ENCODE data around the gene CDK5RAP1.

The CDK5RAP1 gene

GRCh38 chr20:33418033-33418432 lies 16.7 kb upstream of the CDK5RAP1 start:
- whole genome bisulfite sequencing (ENCODE audit: insufficient coverage): 100% methylated on average over 1 of the region's 3 CpGs
- Histone ChIP-seq H3K36me3 (ENCODE audit: control insufficient read depth in 4 of 4, insufficient read depth in 4 of 4, low read length in 3 of 4) (no peaks in the 10 kb centered on the region), H3K9me3 (ENCODE audit: control extremely low read depth in 1 of 5, control insufficient read depth in 4 of 5, insufficient read depth in 2 of 5, low read depth in 1 of 5, low read length in 4 of 5) (no peaks in the 10 kb centered on the region), H3K4me3 (ENCODE audit: control insufficient read depth in 1 of 7, extremely low read depth in 1 of 7, insufficient read depth in 4 of 7, low read depth in 2 of 7, low read length in 6 of 7) (no peak overlapping the region), H3K27me3 (replicated peaks in 2 of 5; ENCODE audit: control insufficient read depth in 4 of 5, insufficient read depth in 5 of 5, low read length in 4 of 5) (no peaks in the 10 kb centered on the region), H3K27ac (ENCODE audit: insufficient read depth in 1 of 2, low read depth in 1 of 2, low read length in 2 of 2, poor library complexity in 1 of 2, severe bottlenecking in 2 of 2) (no peak overlapping the region), H3K4me1 (ENCODE audit: control extremely low read depth in 1 of 4, control insufficient read depth in 4 of 4, insufficient read depth in 4 of 4, low read length in 3 of 4) (no peaks in the 10 kb centered on the region)
- CTCF ChIA-PET: no interaction called here
- no peak for DNase-seq
- POLR2A ChIA-PET: no interaction called here

GRCh38 chr20:33415948-33416347 lies 14.6 kb upstream of the CDK5RAP1 start:
- CTCF ChIA-PET: interaction anchor here (0.6 to 1.2 kb wide), 3 partner anchors 29 to 462 kb away, joined by 3 to 4 read pairs (median 4); no protein-coding TSS in a partner anchor
- H3K36me3 ChIP-seq (ENCODE audit: control insufficient read depth in 4 of 4, insufficient read depth in 4 of 4, low read length in 3 of 4): peaks cover 0 to 4% (median 1%) of the 10 kb centered on the region in 4 experiments
- peak; percentile 11 to 42 (median 39) for DNase-seq
- H3K27ac ChIP-seq (ENCODE audit: insufficient read depth in 1 of 2, low read depth in 1 of 2, low read length in 2 of 2, poor library complexity in 1 of 2, severe bottlenecking in 2 of 2): no peak overlapping the region
- POLR2A ChIA-PET: no interaction called here
- no peaks in the 10 kb centered on the region for H3K9me3 ChIP-seq (ENCODE audit: control extremely low read depth in 1 of 5, control insufficient read depth in 4 of 5, insufficient read depth in 2 of 5, low read depth in 1 of 5, low read length in 4 of 5)
- H3K4me1 ChIP-seq (ENCODE audit: control extremely low read depth in 1 of 4, control insufficient read depth in 4 of 4, insufficient read depth in 4 of 4, low read length in 3 of 4): no peaks in the 10 kb centered on the region
- 51% methylated on average over 5 of the region's 8 CpGs for WGBS (ENCODE audit: insufficient coverage)
- no peaks in the 10 kb centered on the region for H3K27me3 ChIP-seq (replicated peaks in 2 of 5; ENCODE audit: control insufficient read depth in 4 of 5, insufficient read depth in 5 of 5, low read length in 4 of 5)
- H3K4me3 ChIP-seq (ENCODE audit: control insufficient read depth in 1 of 7, extremely low read depth in 1 of 7, insufficient read depth in 4 of 7, low read depth in 2 of 7, low read length in 6 of 7): no peak overlapping the region

DNA sequence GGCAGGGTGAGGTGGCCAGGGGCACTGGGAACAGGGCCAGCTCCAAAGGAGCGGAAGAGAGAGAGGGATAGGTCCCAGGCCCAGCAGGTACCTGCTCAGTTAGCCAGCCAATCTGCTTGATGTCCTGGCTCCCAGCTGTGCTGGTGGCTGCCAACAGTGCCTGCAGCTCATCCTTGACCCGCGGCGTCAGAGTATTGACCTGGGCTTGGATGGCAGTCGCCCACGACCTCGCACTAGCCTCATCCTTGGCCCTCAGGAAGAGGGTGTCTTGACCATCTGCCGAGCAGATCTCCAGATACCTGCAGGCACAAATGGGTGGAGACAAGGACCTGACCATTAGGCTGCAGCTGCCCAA lies 11.1 kb upstream of the CDK5RAP1 start:
- Histone ChIP-seq H3K27me3 (replicated peaks in 2 of 5; ENCODE audit: control insufficient read depth in 4 of 5, insufficient read depth in 5 of 5, low read length in 4 of 5) (no peaks in the 10 kb centered on the region), H3K36me3 (ENCODE audit: control insufficient read depth in 4 of 4, insufficient read depth in 4 of 4, low read length in 3 of 4) (peaks cover 0 to 16% (median 9%) of the 10 kb centered on the region in 4 experiments), H3K4me1 (ENCODE audit: control extremely low read depth in 1 of 4, control insufficient read depth in 4 of 4, insufficient read depth in 4 of 4, low read length in 3 of 4) (peaks cover 0 to 4% (median 0%) of the 10 kb centered on the region in 4 experiments), H3K9me3 (ENCODE audit: control extremely low read depth in 1 of 5, control insufficient read depth in 4 of 5, insufficient read depth in 2 of 5, low read depth in 1 of 5, low read length in 4 of 5) (no peaks in the 10 kb centered on the region), H3K4me3 (ENCODE audit: control insufficient read depth in 1 of 7, extremely low read depth in 1 of 7, insufficient read depth in 4 of 7, low read depth in 2 of 7, low read length in 6 of 7) (no peak overlapping the region), H3K27ac (ENCODE audit: insufficient read depth in 1 of 2, low read depth in 1 of 2, low read length in 2 of 2, poor library complexity in 1 of 2, severe bottlenecking in 2 of 2) (no peak overlapping the region)
- 95% methylated on average over 7 of the region's 8 CpGs for WGBS (ENCODE audit: insufficient coverage)
- ChIA-PET POLR2A (no interaction called here), CTCF (interaction anchor here (0.8 kb wide), 1 partner anchor 241 kb away, joined by 3 read pairs; no protein-coding TSS in a partner anchor)
- no peak for DNase-seq

- peaks cover 0 to 2% (median 0%) of the 10 kb centered on the region in 5 experiments for H3K9me3 ChIP-seq (ENCODE audit: control extremely low read depth in 1 of 5, control insufficient read depth in 4 of 5, insufficient read depth in 2 of 5, low read depth in 1 of 5, low read length in 4 of 5)
- no peak for DNase-seq
- ChIA-PET CTCF (interaction anchor here (0.8 to 1.7 kb wide), 3 partner anchors 10 to 242 kb away, joined by 3 to 4 read pairs (median 3); partner anchors contain the start of gene CDK5RAP1), POLR2A (interaction anchor here (0.6 to 0.8 kb wide), 2 partner anchors 55 to 121 kb away, joined by 3 to 4 read pairs; no protein-coding TSS in a partner anchor)
- no peak overlapping the region for H3K4me3 ChIP-seq (ENCODE audit: control insufficient read depth in 1 of 7, extremely low read depth in 1 of 7, insufficient read depth in 4 of 7, low read depth in 2 of 7, low read length in 6 of 7)
- H3K36me3 ChIP-seq (ENCODE audit: control insufficient read depth in 4 of 4, insufficient read depth in 4 of 4, low read length in 3 of 4): peaks cover 2 to 21% (median 11%) of the 10 kb centered on the region in 4 experiments
- WGBS (ENCODE audit: insufficient coverage): 100% methylated on average over 1 of the region's 7 CpGs
- H3K27me3 ChIP-seq (replicated peaks in 2 of 5; ENCODE audit: control insufficient read depth in 4 of 5, insufficient read depth in 5 of 5, low read length in 4 of 5): no peaks in the 10 kb centered on the region
- peaks cover 0 to 4% (median 0%) of the 10 kb centered on the region in 4 experiments for H3K4me1 ChIP-seq (ENCODE audit: control extremely low read depth in 1 of 4, control insufficient read depth in 4 of 4, insufficient read depth in 4 of 4, low read length in 3 of 4)
- no peak overlapping the region for H3K27ac ChIP-seq (ENCODE audit: insufficient read depth in 1 of 2, low read depth in 1 of 2, low read length in 2 of 2, poor library complexity in 1 of 2, severe bottlenecking in 2 of 2)
These were observed 10.6 kb upstream of the CDK5RAP1 start for GRCh38 chr20:33411711-33412483.

GRCh38 chr20:33411242-33411641 lies 9.9 kb upstream of the CDK5RAP1 start:
- no peak for DNase-seq
- ChIA-PET POLR2A (interaction anchor here (0.6 to 0.8 kb wide), 2 partner anchors 56 to 122 kb away, joined by 3 to 4 read pairs; no protein-coding TSS in a partner anchor), CTCF (interaction anchor here (0.8 to 1.7 kb wide), 2 partner anchors 10 to 17 kb away, joined by 3 to 4 read pairs; partner anchors contain the start of gene CDK5RAP1)
- H3K4me3 ChIP-seq (ENCODE audit: control insufficient read depth in 1 of 7, extremely low read depth in 1 of 7, insufficient read depth in 4 of 7, low read depth in 2 of 7, low read length in 6 of 7): no peak overlapping the region
- H3K9me3 ChIP-seq (ENCODE audit: control extremely low read depth in 1 of 5, control insufficient read depth in 4 of 5, insufficient read depth in 2 of 5, low read depth in 1 of 5, low read length in 4 of 5): peaks cover 0 to 2% (median 0%) of the 10 kb centered on the region in 5 experiments
- no peak overlapping the region for H3K27ac ChIP-seq (ENCODE audit: insufficient read depth in 1 of 2, low read depth in 1 of 2, low read length in 2 of 2, poor library complexity in 1 of 2, severe bottlenecking in 2 of 2)
- peaks cover 0 to 4% (median 0%) of the 10 kb centered on the region in 4 experiments for H3K4me1 ChIP-seq (ENCODE audit: control extremely low read depth in 1 of 4, control insufficient read depth in 4 of 4, insufficient read depth in 4 of 4, low read length in 3 of 4)
- no peaks in the 10 kb centered on the region for H3K27me3 ChIP-seq (replicated peaks in 2 of 5; ENCODE audit: control insufficient read depth in 4 of 5, insufficient read depth in 5 of 5, low read length in 4 of 5)
- H3K36me3 ChIP-seq (ENCODE audit: control insufficient read depth in 4 of 4, insufficient read depth in 4 of 4, low read length in 3 of 4): peaks cover 2 to 23% (median 11%) of the 10 kb centered on the region in 4 experiments
- WGBS (ENCODE audit: insufficient coverage): 98% methylated on average over 7 of the region's 7 CpGs

DNA sequence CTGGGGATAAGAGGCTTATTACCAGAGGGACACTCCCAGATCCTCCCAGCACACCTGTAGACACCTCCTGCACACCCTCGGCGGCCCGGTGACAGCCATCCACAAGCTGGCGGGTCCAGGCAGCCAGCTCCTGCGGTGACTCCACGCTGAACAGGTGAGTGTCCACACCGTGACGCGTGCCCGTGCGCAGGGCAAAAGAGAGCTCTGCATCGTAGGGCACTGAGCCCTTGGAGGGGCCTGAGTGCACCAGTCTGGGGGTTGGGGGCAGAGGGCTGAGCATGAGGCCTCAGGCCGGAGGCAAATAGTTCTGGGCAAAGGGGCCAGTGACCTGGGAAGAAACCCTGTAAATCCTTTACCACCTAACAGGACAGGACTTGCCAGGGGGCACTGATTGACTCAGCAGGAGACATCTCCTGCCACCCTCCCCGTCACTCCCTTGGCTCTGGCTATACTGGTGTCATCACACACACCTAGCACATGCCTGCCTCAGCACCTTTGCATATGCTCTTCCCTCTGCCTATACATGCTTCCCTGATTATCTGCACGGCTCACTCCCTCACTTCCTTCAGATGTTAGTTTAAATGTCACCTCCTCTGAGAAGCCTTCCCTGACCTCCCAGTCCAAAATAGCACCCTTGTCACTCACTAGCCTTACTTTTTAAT lies 8.9 kb upstream of the CDK5RAP1 start:
- DNase-seq: no peak

More for the DNA sequence above, 8.9 kb upstream of the CDK5RAP1 start:
- no peak overlapping the region for H3K4me3 ChIP-seq (ENCODE audit: control insufficient read depth in 1 of 7, extremely low read depth in 1 of 7, insufficient read depth in 4 of 7, low read depth in 2 of 7, low read length in 6 of 7)
- 96% methylated on average over 12 of the region's 15 CpGs for WGBS (ENCODE audit: insufficient coverage)
- H3K27ac ChIP-seq (ENCODE audit: insufficient read depth in 1 of 2, low read depth in 1 of 2, low read length in 2 of 2, poor library complexity in 1 of 2, severe bottlenecking in 2 of 2): no peak overlapping the region
- peaks cover 2 to 28% (median 12%) of the 10 kb centered on the region in 4 experiments for H3K36me3 ChIP-seq (ENCODE audit: control insufficient read depth in 4 of 4, insufficient read depth in 4 of 4, low read length in 3 of 4)
- no peaks in the 10 kb centered on the region for H3K27me3 ChIP-seq (replicated peaks in 2 of 5; ENCODE audit: control insufficient read depth in 4 of 5, insufficient read depth in 5 of 5, low read length in 4 of 5)
- ChIA-PET POLR2A (no interaction called here), CTCF (interaction anchor here (0.8 to 1.7 kb wide), 2 partner anchors 9 to 90 kb away, joined by 4 to 6 read pairs; partner anchors contain the start of gene CDK5RAP1)
- peaks cover 0 to 2% (median 0%) of the 10 kb centered on the region in 5 experiments for H3K9me3 ChIP-seq (ENCODE audit: control extremely low read depth in 1 of 5, control insufficient read depth in 4 of 5, insufficient read depth in 2 of 5, low read depth in 1 of 5, low read length in 4 of 5)
- peaks cover 0 to 4% (median 0%) of the 10 kb centered on the region in 4 experiments for H3K4me1 ChIP-seq (ENCODE audit: control extremely low read depth in 1 of 4, control insufficient read depth in 4 of 4, insufficient read depth in 4 of 4, low read length in 3 of 4)
